Endothelial cell of umbilical vein (primary cell): Measurements from ENCODE around the gene SLC35A1. TPM values are rescaled to one million over a fixed set of nuclear protein-coding genes. Genes with fewer than 3 reads are reported as not detected.

Experiments used
- BruUV-seq: library from RNA; stranded (reverse); fragments of 400-500 nt; replicated peaks from 2 replicates; lab custom pipeline; 2021; lab: Mats Ljungman, UMichigan
- CTCF ChIA-PET: fragments of 300-600, 350-600 bp; sonication (Branson Sonifier 250); formaldehyde crosslinking; loops from one replicate; lab custom pipeline; 2021; ENCODE audit warnings: antibody characterized with exemption, inconsistent platforms; lab: Charles Lee
- POLR2A ChIA-PET: fragments of 300-600, 350-600 bp; sonication (Branson Sonifier 250); formaldehyde crosslinking; loops from one replicate; lab custom pipeline; 2021; ENCODE audit warnings: antibody characterized with exemption, inconsistent platforms; lab: Charles Lee
- DNase-seq: peaks from one replicate; pipeline ENCODE4 v3.0.0-alpha.2; 2011; ENCODE audit warnings: low read depth, low spot score
- FAIRE-seq: peaks from 2 replicates; lab custom pipeline; 2011; peaks lifted over from hg19 to GRCh38; lab: Jason Lieb, UNC
- H2AFZ ChIP-seq: 2 replicates; pipeline ENCODE4 v1.6.0; 2012; ENCODE audit warnings: low read depth, low read length, control low read depth, inconsistent platforms
- H3K27ac ChIP-seq: 2 replicates; pipeline ENCODE4 v1.5.1; 2011; ENCODE audit warnings: low read depth, mild to moderate bottlenecking, control low read depth, low read length, moderate library complexity; ENCODE audit not compliant: insufficient read depth
- H3K27me3 ChIP-seq, 2 experiments: 2 replicates each; pipeline versions ENCODE4 v1.6.0 to v1.6.1; 2011; ENCODE audit warnings: low read length in 2 of 2, mixed read lengths in 1 of 2; ENCODE audit not compliant: control insufficient read depth in 2 of 2, insufficient read depth in 2 of 2
- H3K36me3 ChIP-seq, 2 experiments: 2 replicates in 1 of 2; 3 replicates in 1 of 2; pipeline ENCODE4 v1.5.1; 2011; ENCODE audit warnings: low read length in 2 of 2, mild to moderate bottlenecking in 1 of 2, moderate library complexity in 1 of 2; ENCODE audit not compliant: control insufficient read depth in 2 of 2, insufficient read depth in 2 of 2; ENCODE audit errors: extremely low read depth in 1 of 2
- H3K4me1 ChIP-seq: 3 replicates; pipeline ENCODE4 v1.5.1; 2011; ENCODE audit warnings: mild to moderate bottlenecking, low read length; ENCODE audit not compliant: control insufficient read depth, insufficient read depth; ENCODE audit errors: extremely low read depth
- H3K4me2 ChIP-seq: 2 replicates; pipeline ENCODE4 v1.6.1; 2011; ENCODE audit warnings: low read length, control low read depth, mixed read lengths; ENCODE audit not compliant: insufficient read depth
- H3K4me3 ChIP-seq, 3 experiments: fragments of 200-600 bp in 1 of 3; sonication (generic), shearing (Covaris generic) in 1 of 3; replicated peaks in 1 of 3; 2 replicates each; pipeline ENCODE4 v1.5.1; 2011 to 2016; ENCODE audit warnings: control low read depth in 3 of 3, low read length in 3 of 3, mild to moderate bottlenecking in 2 of 3, inconsistent platforms in 1 of 3, low read depth in 1 of 3, moderate library complexity in 1 of 3; ENCODE audit not compliant: insufficient read depth in 1 of 3
- H3K79me2 ChIP-seq: 2 replicates; pipeline ENCODE4 v1.6.0; 2012; ENCODE audit warnings: low read length, inconsistent platforms; ENCODE audit not compliant: control insufficient read depth, insufficient read depth
- H3K9ac ChIP-seq: replicated peaks from 2 replicates; pipeline ENCODE3; 2011; ENCODE audit warnings: low read length, control low read depth; ENCODE audit not compliant: insufficient read depth; ENCODE audit errors: extremely low read depth
- H3K9me1 ChIP-seq: replicated peaks from 3 replicates; pipeline ENCODE4 v1.6.0; 2011; ENCODE audit warnings: mild to moderate bottlenecking, low read length; ENCODE audit not compliant: control insufficient read depth, insufficient read depth; ENCODE audit errors: extremely low read depth
- H3K9me3 ChIP-seq: replicated peaks from 2 replicates; pipeline ENCODE4 v1.5.1; 2012; ENCODE audit warnings: low read length, inconsistent platforms; ENCODE audit not compliant: control insufficient read depth, insufficient read depth
- H4K20me1 ChIP-seq: replicated peaks from 2 replicates; pipeline ENCODE3; 2011; ENCODE audit warnings: mild to moderate bottlenecking, low read length; ENCODE audit not compliant: control insufficient read depth, insufficient read depth; ENCODE audit errors: extremely low read depth
- CTCF ChIP-seq, 2 donors: IDR thresholded peaks; 1 replicate in 1 of 2; 2 replicates in 1 of 2; pipeline ENCODE4 v1.5.1; 2011; ENCODE audit warnings: low read length in 2 of 2, mild to moderate bottlenecking in 2 of 2, moderate library complexity in 2 of 2, control low read depth in 1 of 2, inconsistent platforms in 1 of 2, low read depth in 1 of 2; ENCODE audit not compliant: insufficient read depth in 1 of 2; ENCODE audit errors: extremely low read depth in 1 of 2
- EZH2 ChIP-seq: IDR thresholded peaks from 2 replicates; pipeline ENCODE4 v1.6.1; 2012; ENCODE audit warnings: borderline replicate concordance, low read depth, mild to moderate bottlenecking, moderate library complexity, low read length, inconsistent platforms; ENCODE audit not compliant: severe bottlenecking
- FOS ChIP-seq: IDR thresholded peaks from 2 replicates; pipeline ENCODE4 v1.6.1; 2011; ENCODE audit warnings: mild to moderate bottlenecking, low read length, moderate library complexity, borderline replicate concordance; ENCODE audit not compliant: insufficient read depth
- GATA2 ChIP-seq: IDR thresholded peaks from 2 replicates; pipeline ENCODE4 v1.7.0; 2011; ENCODE audit warnings: low read depth, mild to moderate bottlenecking, moderate library complexity, mixed read lengths, low read length; ENCODE audit not compliant: insufficient read length, insufficient read depth
- JUN ChIP-seq: IDR thresholded peaks from 2 replicates; pipeline ENCODE4 v1.6.1; 2011; ENCODE audit warnings: borderline replicate concordance, low read depth; ENCODE audit not compliant: insufficient read length, insufficient read depth
- MAX ChIP-seq: IDR thresholded peaks from 2 replicates; pipeline ENCODE4 v1.6.1; 2011; ENCODE audit not compliant: insufficient read depth, insufficient read length
- MYC ChIP-seq: IDR thresholded peaks from one replicate; pipeline ENCODE4 v1.6.1; 2011; ENCODE audit warnings: mild to moderate bottlenecking, low read depth, low read length
- POLR2A ChIP-seq: IDR thresholded peaks from 2 replicates; pipeline ENCODE4 v1.6.1; 2012; ENCODE audit warnings: low read depth, mild to moderate bottlenecking, control low read depth, low read length
- POLR2AphosphoS5 ChIP-seq: IDR thresholded peaks from 2 replicates; pipeline ENCODE4 v1.6.1; 2012; ENCODE audit warnings: low read depth, mild to moderate bottlenecking, control low read depth, low read length, moderate library complexity; ENCODE audit not compliant: insufficient read depth
- dilution Hi-C: fragments of 300-500 bp; cut with MboI; formaldehyde crosslinking; loops from one replicate; pipeline ENCODE4 v1.15.0; 2019; ENCODE audit warnings: low sequenced_read_pairs; ENCODE audit not compliant: extremely low pct_ligation_motif_present
- intact Hi-C: fragments of 100-400 bp; cut with micrococcal nuclease; formaldehyde crosslinking; loops from one replicate; pipeline ENCODE4 v1.10.0; 2022
- polyA plus RNA-seq, 4 experiments: library from polyadenylated mRNA; depleted of rRNA in 3 of 4; stranded (reverse) in 3 of 4; unstranded in 1 of 4; fragments of >200 nt; gene quantifications; 2 replicates each; pipeline versions ENCODE4 v1.2.1 to v1.2.3, GENCODE V29; 2011 to 2012; ENCODE audit warnings: missing spikeins in 1 of 4
- total RNA-seq: library from RNA; stranded (reverse); gene quantifications from 2 replicates; pipeline ENCODE4 v1.2.3, GENCODE V29; 2021

Gene SLC35A1
- total and polyA plus RNA-seq, 2 donors (not counting 3 experiments of a cell fraction or from before 2014, with no cell fraction given), result 13.0 to 13.9 TPM

- TF ChIP-seq MYC (no peak), MAX (no peak), GATA2 (no peak), POLR2A (no peak)
- H4K20me1 ChIP-seq, result no peaks in the 10 kb centered on the region
- H3K9me1 ChIP-seq, result no peaks in the 10 kb centered on the region
- no peaks in the 10 kb centered on the region for H3K79me2 ChIP-seq
- intact Hi-C loops (no loop called here), dilution Hi-C loops (no loop called here)
- no peak overlapping the region for H3K27ac ChIP-seq
- DNase-seq (no peak), FAIRE-seq (no peak)
- H2AFZ ChIP-seq, result no peak overlapping the region
- H3K9me3 ChIP-seq, result no peaks in the 10 kb centered on the region
- ChIA-PET POLR2A (no interaction called here), CTCF (interaction anchor here (1.7 kb wide), 1 partner anchor 11 kb away, joined by 4 read pairs; no protein-coding TSS in a partner anchor)
- H3K4me3 ChIP-seq, result no peak overlapping the region
- no peaks in the 10 kb centered on the region for H3K27me3 ChIP-seq
- no peak overlapping the region for H3K9ac ChIP-seq
- no peak overlapping the region for H3K4me2 ChIP-seq
- H3K4me1 ChIP-seq, result no peaks in the 10 kb centered on the region
- BruUV-seq, result no TSS peak
- peaks cover 0 to 3% of the 10 kb centered on the region in 2 experiments for H3K36me3 ChIP-seq
Observed at GRCh38 chr6:87494761-87495422, 22.1 kb downstream of the SLC35A1 start.

- Histone ChIP-seq H3K27ac (no peak overlapping the region), H3K4me2 (no peak overlapping the region), H3K9me3 (no peaks in the 10 kb centered on the region), H3K36me3 (peaks cover 0 to 5% of the 10 kb centered on the region in 2 experiments), H3K27me3 (no peaks in the 10 kb centered on the region), H3K9me1 (no peaks in the 10 kb centered on the region), H3K4me1 (no peaks in the 10 kb centered on the region), H3K9ac (no peak overlapping the region), H3K79me2 (no peaks in the 10 kb centered on the region), H3K4me3 (no peak overlapping the region), H2AFZ (no peak overlapping the region), H4K20me1 (no peaks in the 10 kb centered on the region)
- no peak for FAIRE-seq
- ChIA-PET POLR2A (no interaction called here), CTCF (no interaction called here)
- TF ChIP-seq FOS (no peak), EZH2 (no peak), CTCF (IDR thresholded peaks at IDR 0.05; ENCODE audit: extremely low read depth in 1 of 2, insufficient read depth in 1 of 2, low read depth in 1 of 2, low read length in 2 of 2) (no peak), MYC (no peak), MAX (no peak), JUN (no peak), POLR2AphosphoS5 (no peak)
- dilution Hi-C loops (no loop called here), intact Hi-C loops (no loop called here)
- no TSS peak for BruUV-seq
- DNase-seq, result no peak
Observed at GRCh38 chr6:87498048-87498447, 25.3 kb downstream of the SLC35A1 start.
